K562 (cell line): ENCODE results near the gene QRICH1. TPM values are rescaled to one million over a fixed set of nuclear protein-coding genes. Genes with fewer than 3 reads are reported as not detected.
A peak's percentile ranks its signal among the peaks of the same experiment; 100 is the strongest.

ENCODE experiments used
- FOXM1 ChIP-seq, 2 experiments: fragments of 450-650 bp in 1 of 2; sonication (generic) in 1 of 2; formaldehyde crosslinking in 1 of 2; IDR thresholded peaks; 2 replicates each; pipeline versions ENCODE4 v1.6.1 to v1.9.0; 2017 to 2022; ENCODE audit warnings: low read depth in 2 of 2, mild to moderate bottlenecking in 2 of 2, missing genetic modification reagents in 1 of 2, moderate library complexity in 1 of 2
- HDGF ChIP-seq: fragments of 450-650 bp; IDR thresholded peaks from 2 replicates; pipeline ENCODE4 v1.6.1; 2016
- HNRNPLL ChIP-seq: fragments of 200-400 bp; formaldehyde crosslinking; IDR thresholded peaks from 2 replicates; pipeline ENCODE4 v1.6.1; 2017; ENCODE audit warnings: low read length, low read depth, mild to moderate bottlenecking; ENCODE audit not compliant: poor library complexity, severe bottlenecking
- JUND ChIP-seq, 2 experiments: IDR thresholded peaks; 2 replicates in 1 of 2; 3 replicates in 1 of 2; pipeline ENCODE4 v1.6.1; 2011; ENCODE audit warnings: borderline replicate concordance in 2 of 2, low read depth in 2 of 2, low read length in 2 of 2, improper control_type of control experiment in 1 of 2, missing biosample characterization in 1 of 2, missing genetic modification characterization in 1 of 2, missing genetic modification reagents in 1 of 2
- LCOR ChIP-seq: sonication (generic); formaldehyde crosslinking; IDR thresholded peaks from 2 replicates; pipeline ENCODE4 v1.8.0; 2022; ENCODE audit warnings: mild to moderate bottlenecking, missing genetic modification reagents
- MTA1 ChIP-seq: fragments of 450-650 bp; IDR thresholded peaks from 2 replicates; pipeline ENCODE4 v1.6.1; 2017; ENCODE audit warnings: borderline replicate concordance
- MTF1 ChIP-seq: fragments of 250-450 bp; sonication (Bioruptor Pico); IDR thresholded peaks from 2 replicates; pipeline ENCODE4 v1.9.0; 2021; ENCODE audit warnings: moderate library complexity, mild to moderate bottlenecking, inconsistent platforms, borderline replicate concordance
- NFXL1 ChIP-seq: fragments of 450-650 bp; formaldehyde crosslinking; IDR thresholded peaks from 2 replicates; pipeline ENCODE4 v1.4.0; 2021; ENCODE audit warnings: mild to moderate bottlenecking
- PCBP1 ChIP-seq: fragments of 200-400 bp; formaldehyde crosslinking; IDR thresholded peaks from 2 replicates; pipeline ENCODE4 v1.6.1; 2018; ENCODE audit warnings: mild to moderate bottlenecking, low read depth, low read length; ENCODE audit not compliant: poor library complexity, severe bottlenecking
- PPARD ChIP-seq: fragments of 250-450 bp; sonication (Bioruptor Pico); IDR thresholded peaks from 2 replicates; pipeline ENCODE4 v1.8.0; 2022; ENCODE audit warnings: inconsistent platforms, mild to moderate bottlenecking, moderate library complexity
- RBM39 ChIP-seq: fragments of 200-400 bp; formaldehyde crosslinking; optimal IDR thresholded peaks from 2 replicates; pipeline ENCODE3; 2018; ENCODE audit warnings: low read depth, low read length
- REST ChIP-seq, 2 experiments: fragments of 450-650 bp; formaldehyde crosslinking in 1 of 2; IDR thresholded peaks; 2 replicates each; pipeline versions ENCODE4 v1.4.0 to v1.6.1; 2014 to 2020; ENCODE audit warnings: mild to moderate bottlenecking in 2 of 2, borderline replicate concordance in 1 of 2, low read depth in 1 of 2
- RNF2 ChIP-seq: sonication (generic); IDR thresholded peaks from 2 replicates; pipeline ENCODE4 v1.6.1; 2016
- ZNF253 ChIP-seq: fragments of 250-450 bp; sonication (Bioruptor Pico); conservative IDR thresholded peaks from 2 replicates; pipeline ENCODE4 v1.6.1; 2021; ENCODE audit warnings: mild to moderate bottlenecking
- polyA plus RNA-seq, 8 experiments: library from polyadenylated mRNA; depleted of rRNA in 4 of 8; stranded (reverse) in 5 of 8; unstranded in 3 of 8; fragments of >200 nt; fragmentation: Nextera tagmentation in 2 of 8; fragmentation: Illumina TruSeq in 1 of 8; extraction: Ambion mirVana in 2 of 8; extraction: Trizol in 1 of 8; gene quantifications; 2 replicates each; pipeline versions ENCODE4 v1.2.1 to v1.2.3, GENCODE V29; 2011 to 2014; ENCODE audit warnings: inconsistent platforms in 1 of 8, missing spikeins in 1 of 8
- total RNA-seq, 7 experiments: library from RNA; depleted of rRNA in 6 of 7; stranded (reverse); fragments of >200 nt in 6 of 7; fragmentation: Illumina TruSeq in 2 of 7; extraction: Trizol in 2 of 7; gene quantifications; 2 replicates each; pipeline versions ENCODE4 v1.2.1 to v1.2.3, GENCODE V29; 2011 to 2021; ENCODE audit warnings: low replicate concordance in 1 of 7
- TF ChIP-seq, protein P1 (sequence below): fragments of 150-350 bp; conservative IDR thresholded peaks from 2 replicates; pipeline ENCODE4 v1.6.1; 2014; ENCODE audit warnings: low read length

The QRICH1 gene
- total and polyA plus RNA-seq, 9 of the 15 experiments (the other 6 are each of a cell fraction or from before 2014, with no cell fraction given), result 20.1 to 99.2 (median 56.7) TPM

DNA sequence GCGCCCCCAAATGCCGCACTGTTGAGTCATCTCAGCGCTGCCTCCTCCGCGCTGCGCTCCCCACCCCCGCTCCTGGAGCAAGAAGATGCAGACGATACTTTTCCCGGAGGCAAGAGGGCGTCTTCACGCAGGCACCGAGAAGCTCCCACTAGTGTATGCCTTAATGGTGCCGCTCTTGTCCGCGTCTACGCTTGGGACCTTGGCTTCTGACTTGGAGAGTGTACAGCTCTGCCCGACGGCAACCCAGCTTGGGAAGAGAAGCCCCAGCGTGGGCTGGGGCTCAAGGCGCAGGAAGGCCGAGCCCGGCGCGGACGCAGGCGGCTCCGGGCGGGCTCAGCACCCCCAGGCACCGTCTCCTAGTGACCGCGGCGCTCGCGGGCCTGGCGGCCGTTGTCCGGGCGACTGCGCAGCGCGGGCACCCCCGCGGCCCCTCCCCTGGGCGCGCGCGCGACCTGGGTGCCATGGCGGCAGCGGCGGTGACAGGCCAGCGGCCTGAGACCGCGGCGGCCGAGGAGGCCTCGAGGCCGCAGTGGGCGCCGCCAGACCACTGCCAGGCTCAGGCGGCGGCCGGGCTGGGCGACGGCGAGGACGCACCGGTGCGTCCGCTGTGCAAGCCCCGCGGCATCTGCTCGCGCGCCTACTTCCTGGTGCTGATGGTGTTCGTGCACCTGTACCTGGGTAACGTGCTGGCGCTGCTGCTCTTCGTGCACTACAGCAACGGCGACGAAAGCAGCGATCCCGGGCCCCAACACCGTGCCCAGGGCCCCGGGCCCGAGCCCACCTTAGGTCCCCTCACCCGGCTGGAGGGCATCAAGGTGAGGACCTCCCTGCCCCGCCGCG lies 103.9 kb downstream of the QRICH1 start, which contains the start of gene P4HTM (continued):
- TF ChIP-seq REST (IDR thresholded peaks at IDR 0.05; ENCODE audit: borderline replicate concordance) (peak; percentile 40; the same call in 1 of the 2 replicates), REST (CRISPR knock-in tag; IDR thresholded peaks at IDR 0.05; ENCODE audit: low read depth) (no peak), HDGF (no peak), JUND (IDR thresholded peaks at IDR 0.05; ENCODE audit: borderline replicate concordance, low read depth, low read length) (peak; percentile 98), JUND (tag; IDR thresholded peaks at IDR 0.05; ENCODE audit: borderline replicate concordance, low read depth, low read length) (peak; percentile 92; the same call in 1 of the 3 replicates), PPARD (CRISPR knock-in tag) (no peak), MTA1 (peak; percentile 84), RBM39 (no peak), MTF1 (CRISPR knock-in tag) (no peak), RNF2 (peak; percentile 39; the same call in 1 of the 2 replicates), PCBP1 (no peak), FOXM1 (IDR thresholded peaks at IDR 0.05; ENCODE audit: low read depth) (no peak), FOXM1 (CRISPR knock-in tag; IDR thresholded peaks at IDR 0.05; ENCODE audit: low read depth) (no peak), LCOR (CRISPR knock-in tag) (0 out of 2 replicates have a peak, but pooled peaks have one; percentile 52), ZNF253 (CRISPR knock-in tag) (no peak), NFXL1 (no peak), HNRNPLL (peak; percentile 90)
- TF ChIP-seq, protein P1, sequence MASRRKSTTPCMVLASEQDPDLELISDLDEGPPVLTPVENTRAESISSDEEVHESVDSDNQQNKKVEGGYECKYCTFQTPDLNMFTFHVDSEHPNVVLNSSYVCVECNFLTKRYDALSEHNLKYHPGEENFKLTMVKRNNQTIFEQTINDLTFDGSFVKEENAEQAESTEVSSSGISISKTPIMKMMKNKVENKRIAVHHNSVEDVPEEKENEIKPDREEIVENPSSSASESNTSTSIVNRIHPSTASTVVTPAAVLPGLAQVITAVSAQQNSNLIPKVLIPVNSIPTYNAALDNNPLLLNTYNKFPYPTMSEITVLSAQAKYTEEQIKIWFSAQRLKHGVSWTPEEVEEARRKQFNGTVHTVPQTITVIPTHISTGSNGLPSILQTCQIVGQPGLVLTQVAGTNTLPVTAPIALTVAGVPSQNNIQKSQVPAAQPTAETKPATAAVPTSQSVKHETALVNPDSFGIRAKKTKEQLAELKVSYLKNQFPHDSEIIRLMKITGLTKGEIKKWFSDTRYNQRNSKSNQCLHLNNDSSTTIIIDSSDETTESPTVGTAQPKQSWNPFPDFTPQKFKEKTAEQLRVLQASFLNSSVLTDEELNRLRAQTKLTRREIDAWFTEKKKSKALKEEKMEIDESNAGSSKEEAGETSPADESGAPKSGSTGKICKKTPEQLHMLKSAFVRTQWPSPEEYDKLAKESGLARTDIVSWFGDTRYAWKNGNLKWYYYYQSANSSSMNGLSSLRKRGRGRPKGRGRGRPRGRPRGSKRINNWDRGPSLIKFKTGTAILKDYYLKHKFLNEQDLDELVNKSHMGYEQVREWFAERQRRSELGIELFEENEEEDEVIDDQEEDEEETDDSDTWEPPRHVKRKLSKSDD, result peak; percentile 73; the same call in 1 of the 2 replicates
